A673 (cell line): ENCODE data around the gene C1orf174. TPM values are rescaled to one million over a fixed set of nuclear protein-coding genes. Genes with fewer than 3 reads are reported as not detected.

Experiments
- BruUV-seq: library from RNA; stranded (reverse); fragments of 400-500 nt; replicated peaks from 2 replicates; lab custom pipeline; 2021; lab: Mats Ljungman, UMichigan
- CTCF ChIA-PET: fragments of 300-600 bp; sonication (Branson Sonifier 250); formaldehyde crosslinking; loops from one replicate; lab custom pipeline; 2022; ENCODE audit warnings: antibody characterized with exemption; lab: Charles Lee
- POLR2A ChIA-PET: fragments of 300-600 bp; sonication (Branson Sonifier 250); formaldehyde crosslinking; loops from one replicate; lab custom pipeline; 2022; ENCODE audit warnings: antibody characterized with exemption; ENCODE audit not compliant: low non-redundant PET; lab: Charles Lee
- DNase-seq: peaks from one replicate; pipeline ENCODE4 v3.0.0-alpha.2; 2015; ENCODE audit warnings: low spot score
- H3K27ac ChIP-seq: fragments of 200-600 bp; sonication (generic); 2 replicates; pipeline ENCODE4 v1.5.1; 2016; ENCODE audit warnings: mixed run types, low read depth, mild to moderate bottlenecking, mixed read lengths, antibody characterized with exemption, low read length; ENCODE audit not compliant: poor library complexity, severe bottlenecking
- H3K27me3 ChIP-seq: fragments of 200-600 bp; sonication (generic); replicated peaks from 2 replicates; pipeline ENCODE4 v1.6.1; 2017; ENCODE audit warnings: mixed run types, low read depth, mild to moderate bottlenecking, mixed read lengths, antibody characterized with exemption, low read length; ENCODE audit not compliant: insufficient read depth, poor library complexity
- H3K36me3 ChIP-seq: fragments of 200-600 bp; sonication (generic); 2 replicates; pipeline ENCODE4 v1.6.1; 2016; ENCODE audit warnings: mixed run types, mild to moderate bottlenecking, mixed read lengths, antibody characterized with exemption, low read length; ENCODE audit not compliant: insufficient read depth, poor library complexity, severe bottlenecking
- H3K4me1 ChIP-seq: fragments of 200-600 bp; sonication (generic); 2 replicates; pipeline ENCODE4 v1.6.1; 2017; ENCODE audit warnings: mixed run types, mild to moderate bottlenecking, mixed read lengths, antibody characterized with exemption, low read length; ENCODE audit not compliant: insufficient read depth, poor library complexity, severe bottlenecking
- H3K4me3 ChIP-seq: fragments of 200-600 bp; sonication (generic); 2 replicates; pipeline ENCODE4 v1.5.1; 2016; ENCODE audit warnings: low read depth, mixed run types, mild to moderate bottlenecking, mixed read lengths, low read length; ENCODE audit not compliant: poor library complexity, severe bottlenecking
- H3K9me3 ChIP-seq: fragments of 200-600 bp; sonication (generic); 2 replicates; pipeline ENCODE4 v1.6.1; 2016; ENCODE audit warnings: mixed run types, low read depth, mild to moderate bottlenecking, mixed read lengths, antibody characterized with exemption, low read length; ENCODE audit not compliant: poor library complexity, severe bottlenecking
- EZH2 ChIP-seq: fragments of 200-600 bp; sonication (generic); IDR thresholded peaks from 2 replicates; pipeline ENCODE4 v1.6.1; 2017; ENCODE audit warnings: borderline replicate concordance, low read depth, mild to moderate bottlenecking, mixed read lengths, antibody characterized with exemption, low read length; ENCODE audit not compliant: poor library complexity, severe bottlenecking
- intact Hi-C: fragments of 100-400 bp; cut with micrococcal nuclease; formaldehyde crosslinking; loops from one replicate; pipeline ENCODE4 v1.10.0; 2022; ENCODE audit not compliant: unreplicated experiment
- total RNA-seq: library from RNA; stranded (reverse); gene quantifications from 2 replicates; pipeline ENCODE4 v1.2.3, GENCODE V29; 2021
- TF ChIP-seq, protein P1 (sequence below): fragments of 300-800, 200-600 bp; sonication (generic); conservative IDR thresholded peaks from 2 replicates; pipeline ENCODE4 v1.5.1; 2017; ENCODE audit warnings: low read depth, mild to moderate bottlenecking, antibody characterized with exemption, low read length, moderate library complexity, mixed read lengths

The C1orf174 gene
- total RNA-seq, 1 experiment from 2014 or later: 36.2 TPM

- POLR2A ChIA-PET: no interaction called here
Observed at GRCh38 chr1:3905953-3906671, 6.0 kb upstream of the C1orf174 start.

GRCh38 chr1:3905266-3905952, 5.3 kb upstream of the C1orf174 start:
- H3K36me3 ChIP-seq: no peaks in the 10 kb centered on the region
- ChIA-PET CTCF (no interaction called here), POLR2A (no interaction called here)
- H3K4me3 ChIP-seq: no peak overlapping the region
- H3K4me1 ChIP-seq: peaks cover 12% of the 10 kb centered on the region
- TF ChIP-seq, protein P1, sequence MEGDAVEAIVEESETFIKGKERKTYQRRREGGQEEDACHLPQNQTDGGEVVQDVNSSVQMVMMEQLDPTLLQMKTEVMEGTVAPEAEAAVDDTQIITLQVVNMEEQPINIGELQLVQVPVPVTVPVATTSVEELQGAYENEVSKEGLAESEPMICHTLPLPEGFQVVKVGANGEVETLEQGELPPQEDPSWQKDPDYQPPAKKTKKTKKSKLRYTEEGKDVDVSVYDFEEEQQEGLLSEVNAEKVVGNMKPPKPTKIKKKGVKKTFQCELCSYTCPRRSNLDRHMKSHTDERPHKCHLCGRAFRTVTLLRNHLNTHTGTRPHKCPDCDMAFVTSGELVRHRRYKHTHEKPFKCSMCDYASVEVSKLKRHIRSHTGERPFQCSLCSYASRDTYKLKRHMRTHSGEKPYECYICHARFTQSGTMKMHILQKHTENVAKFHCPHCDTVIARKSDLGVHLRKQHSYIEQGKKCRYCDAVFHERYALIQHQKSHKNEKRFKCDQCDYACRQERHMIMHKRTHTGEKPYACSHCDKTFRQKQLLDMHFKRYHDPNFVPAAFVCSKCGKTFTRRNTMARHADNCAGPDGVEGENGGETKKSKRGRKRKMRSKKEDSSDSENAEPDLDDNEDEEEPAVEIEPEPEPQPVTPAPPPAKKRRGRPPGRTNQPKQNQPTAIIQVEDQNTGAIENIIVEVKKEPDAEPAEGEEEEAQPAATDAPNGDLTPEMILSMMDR: no peak
- no peak for TF ChIP-seq EZH2
- no peak for DNase-seq
- BruUV-seq: no TSS peak
- no peak overlapping the region for H3K27ac ChIP-seq
- intact Hi-C loops: loop anchor here (5.0 kb wide), 1 partner anchor 1837 kb away; no protein-coding TSS in a partner anchor
- H3K9me3 ChIP-seq: no peaks in the 10 kb centered on the region
- H3K27me3 ChIP-seq: peaks cover 5% of the 10 kb centered on the region

More at GRCh38 chr1:3905953-3906671, 6.0 kb upstream of the C1orf174 start:
- H3K36me3 ChIP-seq: no peaks in the 10 kb centered on the region
- H3K27ac ChIP-seq: no peak overlapping the region
- CTCF ChIA-PET: no interaction called here
- BruUV-seq: no TSS peak
- TF ChIP-seq, protein P1: no peak
- no peak for TF ChIP-seq EZH2
- H3K4me3 ChIP-seq: no peak overlapping the region
- no peaks in the 10 kb centered on the region for H3K9me3 ChIP-seq
- H3K4me1 ChIP-seq: peaks cover 13% of the 10 kb centered on the region
- DNase-seq: no peak
- peaks cover 5% of the 10 kb centered on the region for H3K27me3 ChIP-seq
- intact Hi-C loops: loop anchor here (5.0 kb wide), 1 partner anchor 1836 kb away; no protein-coding TSS in a partner anchor

DNA sequence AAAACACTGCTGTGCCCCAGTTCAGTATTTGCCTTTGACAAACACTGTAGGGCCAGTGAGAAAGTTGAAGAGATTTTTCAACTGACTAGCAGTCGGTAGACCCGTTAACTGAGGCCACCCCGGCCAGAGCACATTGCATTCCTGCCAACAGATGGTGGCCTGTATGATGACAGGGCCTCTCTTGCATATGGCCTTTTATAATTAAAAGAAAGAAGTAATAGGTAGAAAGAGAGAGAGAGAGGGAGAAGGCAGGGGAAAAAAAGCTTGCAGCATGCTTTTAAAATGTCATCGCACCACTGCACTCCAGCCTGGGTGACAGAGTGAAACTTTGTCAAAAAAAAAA, 4.7 kb upstream of the C1orf174 start:
- no peak for DNase-seq
- H3K4me1 ChIP-seq: peaks cover 12% of the 10 kb centered on the region
- no peak overlapping the region for H3K4me3 ChIP-seq
- intact Hi-C loops: loop anchor here (5.0 kb wide), 1 partner anchor 1837 kb away; no protein-coding TSS in a partner anchor
- ChIA-PET POLR2A (no interaction called here), CTCF (no interaction called here)
- TF ChIP-seq, protein P1: no peak
- no peak for TF ChIP-seq EZH2
- no TSS peak for BruUV-seq
- H3K27ac ChIP-seq: no peak overlapping the region
- no peaks in the 10 kb centered on the region for H3K36me3 ChIP-seq
- no peaks in the 10 kb centered on the region for H3K9me3 ChIP-seq
- peaks cover 2% of the 10 kb centered on the region for H3K27me3 ChIP-seq
